ENCODE data around the gene UBA3.

GRCh38 chr3:69044608-69045007 lies 35.6 kb downstream of the UBA3 start:
- no peak for TF ChIP-seq CTCF (IDR thresholded peaks at IDR 0.05)
- TF ChIP-seq POLR2A (IDR thresholded peaks at IDR 0.05), result no peak

All from uterus (tissue), 2 donors.